Keratinocyte (primary cell): ENCODE data around the gene POU6F2.

Source experiments
- CTCF ChIP-seq, 3 experiments: IDR thresholded peaks in 1 of 3; conservative IDR thresholded peaks in 1 of 3; optimal IDR thresholded peaks in 1 of 3; 2 replicates in 2 of 3; 3 replicates in 1 of 3; pipeline versions ENCODE3 to v1.5.1; 2011; ENCODE audit warnings: low read length in 3 of 3, mild to moderate bottlenecking in 3 of 3, moderate library complexity in 2 of 3, control low read depth in 1 of 3, inconsistent platforms in 1 of 3; ENCODE audit not compliant: insufficient read depth in 2 of 3; ENCODE audit errors: extremely low read depth in 1 of 3
- EZH2 ChIP-seq: IDR thresholded peaks from one replicate; pipeline ENCODE4 v1.6.1; 2012; ENCODE audit warnings: inconsistent platforms, mild to moderate bottlenecking, low read length, moderate library complexity

GRCh38 chr7:39402034-39402433 is 424.3 kb downstream of the POU6F2 start:
- TF ChIP-seq CTCF (optimal IDR thresholded peaks at IDR 0.05 in 1 of 3, IDR thresholded peaks at IDR 0.05 in 1 of 3, conservative IDR thresholded peaks at IDR 0.05 in 1 of 3; ENCODE audit: extremely low read depth in 1 of 3, insufficient read depth in 2 of 3, low read length in 3 of 3) (no peak), EZH2 (no peak)
